ENCODE data around the gene TICAM1.

Gene TICAM1

GRCh38 chr19:4768934-4769777 is 62.4 kb downstream of the TICAM1 start:
- peak; percentile 80 to 86 (median 82) for DNase-seq

All from suppressor macrophage (primary cell).